GM19025 (cell line): ENCODE data around the gene PIK3R2.
"Not testable (repeated sequence)": the region's sequence is repeated elsewhere in the genome, so short reads cannot be mapped to it uniquely, and the experiment has no call there.

Experiments used
- ATAC-seq: cut with Tn5 transposase; IDR thresholded peaks from one replicate; pipeline ENCODE4 v1.9.1; 2021; ENCODE audit warnings: mild to moderate bottlenecking, low read depth, moderate library complexity; ENCODE audit not compliant: unreplicated experiment

The PIK3R2 gene

DNA sequence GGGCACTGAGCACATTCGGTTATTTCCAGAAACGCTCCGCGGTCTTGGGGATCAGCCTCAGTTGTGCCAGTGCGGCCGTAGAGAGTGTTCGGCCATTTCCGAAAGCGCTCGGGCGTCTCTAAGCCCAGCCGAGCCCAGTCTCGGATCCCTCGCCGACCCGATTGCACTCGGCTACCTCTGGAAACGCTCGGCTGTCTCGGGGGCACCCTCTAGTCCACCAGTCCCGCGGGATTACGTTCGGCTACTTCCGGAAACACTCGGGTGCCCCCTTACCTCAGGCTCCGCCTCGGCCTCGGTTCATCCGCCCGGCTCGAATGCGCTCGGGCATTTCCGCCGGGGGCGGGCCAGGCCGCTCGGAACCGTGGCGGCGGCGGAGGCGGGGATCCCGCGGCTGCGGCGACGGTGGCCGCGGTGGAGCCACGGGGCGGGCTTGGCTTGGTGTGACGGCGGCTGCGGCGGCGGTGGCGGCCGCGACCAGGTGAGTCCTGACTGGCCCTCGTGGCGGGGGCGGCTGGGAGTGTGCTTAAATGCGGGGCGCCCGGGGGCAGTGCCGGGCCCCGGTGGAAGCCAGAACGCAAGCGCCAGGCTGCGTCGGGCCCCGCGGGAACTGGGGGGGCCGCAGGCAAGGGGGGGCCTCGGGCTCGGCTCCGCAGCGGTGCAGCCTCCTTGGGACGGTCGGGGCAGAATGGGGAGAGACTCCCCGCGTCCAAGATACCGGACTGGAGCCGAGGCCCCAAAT, at the start of gene PIK3R2:
Gene PIK3R2, plus strand, starts transcription at position 347 of the 739 bp plus-strand sequence. CDS start 2,717 bp downstream, outside the sequence.
- ATAC-seq: peak; percentile 68

DNA sequence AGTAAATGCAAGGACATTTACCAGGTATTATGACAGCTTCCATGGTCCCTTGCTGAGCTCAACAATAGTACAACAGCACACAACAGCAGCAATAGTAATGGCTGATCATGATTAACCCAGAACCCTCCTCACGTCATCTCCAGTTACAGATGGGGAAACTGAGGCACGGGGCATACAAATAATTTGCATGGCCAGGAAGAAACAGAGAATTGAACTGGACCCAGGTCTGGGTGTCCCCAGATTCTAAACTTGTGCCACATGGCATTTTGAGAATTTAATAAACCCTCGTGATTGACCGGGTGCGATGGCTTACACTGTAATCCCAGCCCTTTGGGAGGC, 48.2 kb upstream of the PIK3R2 start:
- ATAC-seq: no peak

DNA sequence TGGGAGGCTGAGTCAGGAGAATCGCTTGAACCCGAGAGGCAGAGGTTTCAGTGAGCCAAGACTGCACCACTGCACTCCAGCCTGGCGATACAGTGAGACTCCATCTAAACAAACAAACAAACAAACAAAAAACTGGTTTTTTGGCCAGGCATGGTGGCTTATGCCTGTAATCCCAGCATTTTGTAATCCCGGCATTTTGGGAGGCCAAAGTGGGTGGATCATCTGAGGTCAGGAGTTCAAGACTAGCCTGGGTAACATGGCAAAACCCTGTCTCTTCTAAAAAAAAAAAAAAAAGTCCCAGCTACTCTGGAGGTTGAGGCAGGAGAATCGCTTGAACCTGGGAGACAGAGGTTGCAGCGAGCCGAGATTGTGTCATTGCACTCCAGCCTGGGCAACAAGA, 47.7 kb upstream of the PIK3R2 start:
- not testable (repeated sequence) for ATAC-seq

DNA sequence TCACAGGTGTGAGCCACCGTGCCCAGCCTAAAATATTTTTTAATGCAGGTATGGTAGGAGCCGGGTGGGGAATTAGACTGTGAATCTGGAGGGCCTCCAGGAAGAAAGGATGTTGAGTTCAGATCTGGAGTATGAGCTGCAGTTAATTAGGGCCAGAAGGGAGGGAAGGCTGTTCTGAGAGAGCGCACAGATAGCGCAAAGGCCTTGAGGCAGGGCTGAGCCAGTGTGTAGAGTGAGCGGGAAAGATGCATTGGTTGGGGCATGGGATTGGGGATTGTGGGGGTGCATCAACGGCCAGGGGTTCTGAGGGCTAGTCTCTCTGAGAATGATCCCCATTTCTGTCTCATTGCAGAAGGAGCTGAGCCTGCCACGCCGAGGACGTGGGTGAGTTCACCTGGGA, 45.7 kb upstream of the PIK3R2 start:
- ATAC-seq: no peak

DNA sequence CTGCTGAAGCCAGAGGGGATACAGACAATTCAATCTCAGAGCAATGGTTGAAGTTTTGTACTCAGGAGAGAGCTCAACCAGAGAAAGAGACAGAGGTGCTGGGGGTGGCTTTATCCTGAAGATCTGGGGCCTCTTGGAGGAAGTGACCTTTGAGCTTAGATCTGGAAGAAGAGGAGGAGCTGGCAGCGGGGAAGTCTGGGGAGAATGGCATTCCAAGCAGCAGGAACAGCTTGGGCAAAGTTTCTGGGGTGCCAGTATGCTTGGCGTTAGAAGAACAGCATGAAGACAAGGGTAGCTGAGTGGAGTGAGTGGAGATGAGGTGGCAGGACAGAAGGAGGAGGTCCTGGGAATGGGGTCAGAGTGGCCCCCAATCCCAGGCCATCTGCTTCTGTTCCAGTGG, 44.1 kb upstream of the PIK3R2 start:
- no peak for ATAC-seq

DNA sequence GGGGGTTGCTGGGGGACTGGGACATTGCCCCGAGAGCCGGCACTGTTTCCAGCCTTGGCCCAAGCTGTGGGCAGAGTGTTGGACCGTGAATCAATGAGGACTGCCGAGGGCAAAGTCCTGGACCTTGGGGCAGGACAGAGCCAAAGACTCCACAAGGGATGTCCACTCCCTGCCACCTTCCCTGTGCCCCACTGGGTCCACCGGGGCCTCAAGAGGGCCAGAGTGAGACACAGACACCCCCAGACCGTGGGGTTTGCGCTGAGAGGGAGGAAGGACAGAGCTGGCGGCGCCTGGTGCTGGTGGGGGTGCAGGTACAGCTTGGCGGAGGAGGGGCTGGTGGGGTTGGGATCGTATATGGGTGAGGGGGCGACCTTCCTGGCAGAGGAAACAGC, 43.6 kb upstream of the PIK3R2 start:
- no peak for ATAC-seq

DNA sequence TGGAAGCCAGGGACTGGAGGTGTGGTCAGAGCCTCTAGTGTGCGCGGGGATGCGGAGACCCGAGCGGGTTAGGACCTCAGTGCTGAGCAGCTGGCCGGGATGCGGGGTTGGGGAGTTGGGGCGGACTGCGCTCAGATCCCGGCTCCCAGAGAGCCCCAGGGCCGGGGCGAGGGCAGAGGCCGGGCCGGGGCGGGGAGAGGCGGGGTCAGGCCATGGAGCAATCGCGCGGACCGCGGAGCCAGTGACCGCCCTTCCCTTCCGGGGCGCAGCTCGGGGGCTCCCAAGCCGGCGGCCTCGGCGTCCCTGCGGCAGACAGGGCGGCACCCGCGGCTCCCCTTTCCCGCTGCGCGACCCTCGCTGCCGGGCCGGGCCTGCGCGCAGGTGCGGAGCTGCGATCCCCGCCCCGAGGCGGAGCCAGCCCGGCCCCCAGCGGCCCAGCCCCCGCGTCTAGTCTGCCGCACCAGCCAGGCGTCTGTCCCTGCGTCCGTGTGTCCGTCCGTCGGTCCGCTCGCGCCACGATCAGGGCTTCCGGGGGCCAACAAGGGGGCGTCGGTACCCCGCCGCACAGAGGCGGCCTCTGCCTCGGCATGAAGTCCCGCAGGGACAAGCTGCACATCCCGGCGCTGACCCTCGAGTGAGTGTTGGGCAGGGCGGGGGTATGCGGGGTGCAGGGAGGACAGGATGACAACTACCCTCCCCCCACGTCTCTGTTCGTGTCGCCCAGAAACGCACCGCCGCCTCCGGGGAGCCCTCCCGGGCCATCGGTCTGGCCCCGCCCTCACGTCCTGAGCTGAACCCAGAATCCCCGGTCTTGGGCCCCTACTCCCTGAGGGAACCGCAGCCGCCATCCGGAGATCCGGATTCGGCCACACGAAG, 43.0 kb upstream of the PIK3R2 start:
- ATAC-seq: no peak

DNA sequence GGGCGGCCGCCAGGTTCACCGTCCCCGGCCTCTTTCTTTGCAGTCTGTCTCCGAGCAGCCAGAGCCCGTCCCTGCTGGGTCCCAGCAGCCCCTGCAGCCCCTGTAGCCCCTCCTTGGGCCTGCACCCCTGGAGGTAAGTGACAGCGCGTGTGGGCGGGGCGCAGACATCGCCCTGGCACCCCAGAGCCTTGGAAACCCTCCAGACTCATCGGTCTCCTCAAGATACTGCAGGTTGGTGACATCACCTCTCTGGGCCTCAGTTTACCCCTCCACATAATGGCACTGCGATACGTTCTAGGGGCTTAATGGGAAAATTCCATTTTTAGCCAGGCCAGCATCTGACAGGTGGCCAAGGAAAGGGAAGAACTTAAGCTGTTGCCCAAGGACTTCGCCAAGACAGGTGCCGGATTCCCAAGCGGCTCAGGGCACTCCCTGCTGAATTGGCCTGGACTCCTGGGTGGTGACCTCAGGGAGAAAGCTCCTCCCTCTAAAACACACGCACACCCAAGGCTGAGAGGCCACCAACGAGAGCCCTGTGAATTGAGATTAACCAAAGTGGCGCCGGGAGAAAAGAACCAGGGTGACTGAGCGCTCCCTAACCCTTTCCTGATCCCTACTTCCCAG, 42.2 kb upstream of the PIK3R2 start:
- ATAC-seq: no peak

DNA sequence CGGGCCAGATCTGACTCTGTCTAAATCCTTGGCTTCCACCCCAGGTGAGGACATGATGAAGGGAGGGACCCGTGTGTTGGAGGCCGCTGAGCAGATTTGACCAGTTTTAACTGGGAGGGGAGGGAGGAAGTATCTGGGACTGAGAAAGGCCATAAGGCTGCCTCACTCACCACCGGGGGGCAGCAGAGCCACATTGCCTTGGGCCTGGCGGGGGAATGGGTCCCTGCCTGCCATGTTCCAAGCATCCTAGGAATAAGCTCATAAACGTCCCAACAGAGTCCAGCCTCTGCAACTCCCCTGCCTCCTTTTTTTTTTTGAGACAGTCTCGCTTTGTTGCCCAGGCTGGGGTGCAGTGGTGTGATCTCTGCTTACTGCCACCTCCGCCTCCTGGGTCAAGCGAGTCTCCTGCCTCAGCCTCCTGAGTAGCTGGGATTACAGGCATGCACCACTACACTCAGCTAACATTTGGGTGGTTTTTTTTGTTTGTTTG, 39.9 kb upstream of the PIK3R2 start:
- ATAC-seq: no peak

DNA sequence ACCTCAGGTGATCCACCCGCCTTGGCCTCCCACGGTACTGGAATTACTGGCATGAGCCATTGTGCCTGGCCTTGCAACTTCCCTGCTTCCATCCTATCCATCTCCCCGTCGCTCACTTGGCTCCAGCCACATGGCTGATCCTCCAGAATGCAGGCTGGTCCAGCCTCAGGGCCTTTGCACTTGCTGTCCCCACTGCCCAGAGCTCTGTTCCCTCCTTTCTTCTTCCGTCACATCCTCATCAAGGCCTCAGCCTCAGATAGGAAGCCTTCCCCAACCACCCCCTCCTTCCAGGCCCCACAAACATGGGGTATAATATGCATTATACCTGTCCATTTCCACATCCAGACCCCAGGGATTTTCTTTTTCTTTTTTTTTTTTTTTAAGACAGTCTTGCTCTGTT, 39.1 kb upstream of the PIK3R2 start:
- no peak for ATAC-seq

DNA sequence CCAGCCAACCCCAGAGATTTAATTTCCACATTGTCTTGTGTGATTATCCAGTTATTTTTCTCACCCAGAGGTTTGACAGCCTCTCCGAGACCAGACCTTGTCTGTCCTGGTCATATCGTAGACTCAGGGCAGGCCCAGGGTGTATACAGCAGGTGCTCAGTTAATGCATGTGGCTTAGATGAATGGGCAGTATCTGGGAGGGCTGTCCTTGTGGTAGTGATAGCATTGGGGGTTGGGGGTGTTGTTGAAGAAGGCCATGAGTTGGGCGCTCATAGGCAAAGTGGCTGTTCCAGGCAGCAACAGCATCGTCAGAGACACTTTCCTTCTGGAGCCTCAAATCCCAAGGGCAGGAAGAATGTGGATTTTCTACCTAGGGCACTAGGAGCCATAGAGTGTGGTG, 38.5 kb upstream of the PIK3R2 start:
- ATAC-seq: no peak

DNA sequence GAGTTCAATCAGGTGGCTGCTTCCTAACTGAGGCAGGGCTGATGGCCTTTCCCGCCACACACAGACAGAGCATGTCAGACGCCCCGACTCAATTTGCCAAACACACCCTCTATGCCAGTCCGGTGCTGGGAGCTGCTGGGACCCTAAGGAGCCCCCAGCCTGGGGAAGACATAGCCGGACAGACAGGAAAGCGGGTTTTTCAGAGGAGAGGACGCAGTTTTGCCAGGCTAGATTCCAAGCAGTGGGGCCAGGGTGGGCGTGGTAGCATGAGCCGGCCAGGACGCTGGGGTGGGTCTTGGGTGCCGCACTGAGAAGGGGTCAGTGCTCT, 35.6 kb upstream of the PIK3R2 start:
- no peak for ATAC-seq

DNA sequence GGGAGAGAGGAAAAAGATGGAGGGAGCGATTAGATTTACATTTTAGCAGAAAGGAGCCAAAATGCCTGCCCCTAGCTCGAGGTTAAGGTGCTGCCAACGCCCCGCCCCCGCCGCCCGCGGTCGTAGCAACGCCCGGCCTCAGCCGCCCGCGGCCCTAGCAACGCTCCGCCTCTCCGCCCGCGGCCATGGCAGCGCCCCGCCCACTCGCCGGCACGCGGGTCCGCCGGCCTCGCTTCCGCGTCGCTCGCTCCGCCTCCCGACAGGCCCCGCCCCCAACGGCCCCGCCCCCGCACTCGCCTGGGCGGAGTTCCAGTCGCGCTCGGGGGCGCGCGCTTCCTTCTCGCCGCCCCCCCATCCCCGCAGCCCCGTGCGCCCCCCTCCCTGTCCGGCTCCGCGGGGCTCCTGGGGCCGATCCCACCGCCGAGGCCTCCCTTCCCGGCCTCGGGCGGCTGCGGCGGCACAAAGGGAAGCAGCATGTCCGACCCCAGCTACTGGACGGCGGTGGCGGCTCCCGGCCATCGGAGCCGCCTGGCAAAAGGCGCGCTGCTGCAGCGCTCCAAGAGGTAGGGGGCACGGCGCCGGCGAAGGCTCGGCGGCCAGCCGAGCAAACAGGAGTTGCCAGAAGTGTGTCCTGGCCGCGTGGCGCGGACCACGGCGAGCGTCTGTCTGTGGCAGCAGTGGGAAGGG, 35.1 kb upstream of the PIK3R2 start:
- ATAC-seq: peak; percentile 92

DNA sequence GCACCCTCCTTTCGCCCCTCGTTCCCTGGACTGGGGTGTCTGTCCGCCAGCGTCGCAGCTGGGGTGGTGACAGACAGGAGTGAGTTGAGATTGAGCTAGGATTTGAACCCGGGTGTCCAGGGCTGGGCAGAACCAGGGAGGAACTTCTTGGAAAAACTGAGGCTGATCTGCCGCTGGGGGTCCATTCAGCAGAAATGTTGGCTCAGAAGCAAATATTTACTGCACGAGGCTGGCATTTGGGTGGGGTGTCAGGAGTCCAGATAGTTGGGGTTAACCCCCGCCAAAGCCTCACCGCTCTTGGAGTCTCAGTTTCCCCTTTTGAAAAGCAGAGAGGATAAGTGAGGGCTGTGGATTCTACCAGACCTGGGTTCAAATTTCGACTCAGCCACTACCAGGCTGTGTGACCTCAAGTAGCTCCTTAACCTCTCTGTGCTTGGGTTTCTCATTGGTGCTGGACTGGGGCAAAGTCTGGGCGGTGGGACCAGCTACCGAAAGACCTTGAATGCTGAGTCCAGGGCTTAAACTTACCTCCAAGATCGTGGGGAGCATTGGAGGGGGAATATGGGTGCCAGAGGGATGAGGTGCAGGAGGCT, 34.4 kb upstream of the PIK3R2 start:
- ATAC-seq: no peak

DNA sequence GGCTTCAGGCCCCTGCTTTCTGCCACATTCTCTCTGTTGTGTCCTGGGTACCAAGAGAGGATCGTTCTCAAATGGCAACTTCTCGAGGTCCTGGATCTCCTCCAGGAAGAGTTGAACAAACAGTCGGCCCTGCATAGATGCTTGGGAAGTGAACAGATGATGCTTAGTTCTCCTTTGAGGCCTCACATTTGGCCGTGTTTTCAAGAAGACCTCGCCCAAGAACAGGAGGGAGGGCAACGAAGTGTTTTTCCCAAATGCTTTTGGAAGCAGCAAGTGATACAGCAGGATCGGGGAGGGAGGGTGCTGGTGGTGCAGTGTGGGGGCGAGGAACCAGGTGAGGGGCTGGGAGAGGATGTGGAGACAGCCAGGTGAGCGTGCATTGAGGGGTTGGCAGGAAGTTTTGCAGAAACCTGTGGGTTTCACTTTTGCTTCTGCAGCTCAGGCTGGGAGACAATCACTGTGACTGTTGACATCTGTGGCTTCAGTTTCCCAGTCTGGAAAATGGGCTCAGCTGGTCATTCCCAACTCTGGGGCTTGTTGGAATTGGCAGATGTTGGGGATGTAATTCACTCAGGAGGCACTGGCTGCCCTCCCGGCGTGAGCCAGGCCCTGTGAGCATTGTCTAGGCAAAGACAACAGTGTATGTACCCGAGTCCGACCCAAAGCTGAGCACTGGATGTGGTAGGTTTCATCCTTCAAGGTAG, 33.8 kb upstream of the PIK3R2 start:
- no peak for ATAC-seq

DNA sequence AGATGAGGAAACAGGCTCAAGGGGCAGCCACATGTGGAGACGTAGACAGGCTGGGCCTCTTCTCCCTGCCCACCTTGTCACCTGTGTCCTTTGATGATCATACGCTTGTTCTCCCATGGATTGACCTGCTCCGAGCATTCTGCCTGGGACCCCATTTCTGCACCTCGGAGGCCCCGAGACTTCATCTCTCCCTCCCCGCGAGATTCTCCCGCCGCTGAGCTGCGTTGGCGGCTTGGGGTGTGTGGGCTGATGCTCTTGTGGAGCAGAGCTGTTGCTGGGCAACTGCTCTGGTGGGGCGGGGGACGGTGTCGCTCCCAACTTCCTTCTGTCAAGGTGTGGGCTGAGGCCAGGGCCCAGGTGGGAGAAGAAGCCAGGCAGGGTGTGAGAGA, 33.3 kb upstream of the PIK3R2 start:
- ATAC-seq: no peak

DNA sequence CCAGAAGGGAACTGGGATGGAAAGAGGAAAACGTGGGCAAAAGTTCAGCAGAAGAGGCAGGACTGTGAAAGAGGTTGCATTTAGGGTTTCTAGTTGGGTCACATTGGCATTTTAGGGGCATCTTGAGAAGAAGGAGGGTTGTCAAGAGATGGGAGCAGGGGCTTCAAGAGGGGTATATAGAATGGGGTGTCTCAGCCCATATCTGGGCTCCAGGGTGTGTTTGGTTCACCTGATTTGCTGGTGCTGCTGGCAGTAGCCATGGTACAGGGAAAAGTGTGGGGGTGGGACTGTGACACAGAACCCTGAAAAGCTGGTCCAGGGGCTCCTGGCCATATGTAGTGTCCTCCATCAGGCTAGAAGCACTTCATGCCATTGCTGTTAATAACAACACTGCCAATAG, 32.8 kb upstream of the PIK3R2 start:
- ATAC-seq: no peak

DNA sequence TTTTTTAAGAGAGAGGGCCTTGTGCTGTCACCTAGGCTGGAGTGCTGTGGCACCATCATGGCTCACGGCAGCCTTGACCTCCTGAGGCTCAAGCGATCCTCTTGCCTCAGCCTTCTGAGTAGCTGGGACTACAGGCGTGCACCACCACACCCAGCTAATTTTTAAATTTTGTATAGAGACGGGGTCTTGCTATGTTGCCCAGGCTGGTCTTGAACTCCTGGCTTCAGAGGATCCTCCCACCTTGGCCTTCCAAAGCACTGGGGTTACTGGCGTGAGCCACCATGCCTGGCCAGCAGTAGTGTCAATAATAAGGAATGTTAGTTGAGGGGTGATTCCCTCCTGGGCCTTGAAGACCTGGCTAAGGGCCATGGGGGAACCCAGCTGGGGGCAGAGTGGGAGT, 31.8 kb upstream of the PIK3R2 start:
- ATAC-seq: no peak

DNA sequence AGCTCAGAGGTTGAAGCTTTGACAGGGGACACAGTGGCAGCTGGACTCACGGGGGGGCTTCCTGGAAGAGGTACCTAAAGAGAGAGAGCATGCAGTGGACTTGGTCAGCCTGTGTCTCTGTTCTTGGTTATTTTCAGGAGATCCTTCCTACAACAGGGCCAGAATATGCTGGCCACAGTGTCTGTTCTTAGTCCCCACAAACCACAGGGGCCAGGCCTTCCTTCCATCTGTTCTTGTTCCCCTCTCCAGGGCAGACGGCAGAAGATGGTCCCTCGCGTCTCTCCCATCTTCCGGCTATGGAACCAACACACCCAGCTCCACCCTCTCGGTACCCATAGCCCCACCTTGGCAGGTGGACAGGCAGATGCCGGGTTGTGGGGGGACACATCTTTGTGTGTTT, 30.5 kb upstream of the PIK3R2 start:
- ATAC-seq: no peak
